ENCODE data around the gene EIF6.

Gene EIF6

GRCh38 chr20:35281506-35282101 is 3.0 kb downstream of the EIF6 start:
- in situ Hi-C loops (cut with MboI; ENCODE audit: low sequenced_read_pairs) = no loop called here

GRCh38 chr20:35280523-35280922 is 4.0 kb downstream of the EIF6 start:
- in situ Hi-C loops (cut with MboI; ENCODE audit: low sequenced_read_pairs) = no loop called here

- in situ Hi-C loops (cut with MboI; ENCODE audit: low sequenced_read_pairs) = no loop called here
Measured at GRCh38 chr20:35279533-35280174, 4.9 kb downstream of the EIF6 start.

- in situ Hi-C loops (cut with MboI; ENCODE audit: low sequenced_read_pairs) = no loop called here
Measured at GRCh38 chr20:35279040-35279439, 5.5 kb downstream of the EIF6 start.

GRCh38 chr20:35277531-35278395 is 6.8 kb downstream of the EIF6 start, which contains the start of gene MMP24OS:
TSS of gene MMP24OS (minus strand) at chr20:35278122. CDS start at chr20:35277929, 193 bp downstream.
- in situ Hi-C loops (cut with MboI; ENCODE audit: low sequenced_read_pairs) = no loop called here

- in situ Hi-C loops (cut with MboI; ENCODE audit: low sequenced_read_pairs) = no loop called here
Measured at GRCh38 chr20:35277127-35277526, 7.4 kb downstream of the EIF6 start.

GRCh38 chr20:35276408-35276807 is 8.2 kb downstream of the EIF6 start:
- in situ Hi-C loops (cut with MboI; ENCODE audit: low sequenced_read_pairs) = no loop called here

GRCh38 chr20:35275741-35276251 is 8.8 kb downstream of the EIF6 start:
- in situ Hi-C loops (cut with MboI; ENCODE audit: low sequenced_read_pairs) = no loop called here

GRCh38 chr20:35274172-35275092 is 10.1 kb downstream of the EIF6 start:
- in situ Hi-C loops (cut with MboI; ENCODE audit: low sequenced_read_pairs) = loop anchor here (25.0 kb wide), 1 partner anchor 112 kb away; the partner anchor contains the start of gene PROCR

GRCh38 chr20:35273449-35274171 is 11.0 kb downstream of the EIF6 start:
- in situ Hi-C loops (cut with MboI; ENCODE audit: low sequenced_read_pairs) = loop anchor here (25.0 kb wide), 1 partner anchor 111 kb away; the partner anchor contains the start of gene PROCR

GRCh38 chr20:35271904-35272303 is 12.7 kb downstream of the EIF6 start:
- in situ Hi-C loops (cut with MboI; ENCODE audit: low sequenced_read_pairs) = loop anchor here (25.0 kb wide), 1 partner anchor 110 kb away; the partner anchor contains the start of gene PROCR

- in situ Hi-C loops (cut with MboI; ENCODE audit: low sequenced_read_pairs) = loop anchor here (25.0 kb wide), 1 partner anchor 109 kb away; the partner anchor contains the start of gene PROCR
Measured at GRCh38 chr20:35271073-35271882, 13.3 kb downstream of the EIF6 start.

- in situ Hi-C loops (cut with MboI; ENCODE audit: low sequenced_read_pairs) = loop anchor here (25.0 kb wide), 1 partner anchor 108 kb away; the partner anchor contains the start of gene PROCR
Measured at GRCh38 chr20:35270021-35270902, 14.3 kb downstream of the EIF6 start.

- in situ Hi-C loops (cut with MboI; ENCODE audit: low sequenced_read_pairs) = loop anchor here (10.0 to 25.0 kb wide), 2 partner anchors 107 to 424 kb away; partner anchors contain the start of gene PROCR
Measured at GRCh38 chr20:35269055-35269781, 15.4 kb downstream of the EIF6 start.

- in situ Hi-C loops (cut with MboI; ENCODE audit: low sequenced_read_pairs) = loop anchor here (10.0 to 25.0 kb wide), 2 partner anchors 105 to 422 kb away; partner anchors contain the start of gene PROCR
Measured at GRCh38 chr20:35267092-35267491, 17.5 kb downstream of the EIF6 start.

- in situ Hi-C loops (cut with MboI; ENCODE audit: low sequenced_read_pairs) = loop anchor here (10.0 to 25.0 kb wide), 2 partner anchors 102 to 420 kb away; partner anchors contain the start of gene PROCR
Measured at GRCh38 chr20:35264755-35265154, 19.8 kb downstream of the EIF6 start.
